HepG2 (cell line): ENCODE results near the gene KCTD13. TPM values are rescaled to one million over a fixed set of nuclear protein-coding genes. Genes with fewer than 3 reads are reported as not detected.

Experiments used
- AHR ChIP-seq: IDR thresholded peaks from 2 replicates; pipeline ENCODE4 v1.6.1; 2018; ENCODE audit warnings: missing genetic modification reagents, missing compliant biosample characterization
- CAMTA2 ChIP-seq: sonication (generic); formaldehyde crosslinking; IDR thresholded peaks from 2 replicates; pipeline ENCODE4 v1.4.0; 2020; ENCODE audit warnings: mild to moderate bottlenecking, missing genetic modification reagents, borderline replicate concordance
- ETV5 ChIP-seq: IDR thresholded peaks from 2 replicates; pipeline ENCODE4 v1.6.1; 2018; ENCODE audit warnings: missing biosample characterization, missing genetic modification reagents, inconsistent platforms, borderline replicate concordance
- FOXJ3 ChIP-seq: sonication (generic); formaldehyde crosslinking; IDR thresholded peaks from 2 replicates; pipeline ENCODE4 v1.4.0; 2020; ENCODE audit warnings: missing genetic modification reagents, mild to moderate bottlenecking, borderline replicate concordance
- FOXM1 ChIP-seq: sonication (generic); formaldehyde crosslinking; IDR thresholded peaks from 2 replicates; pipeline ENCODE4 v1.5.0; 2020; ENCODE audit warnings: missing genetic modification reagents
- GABPB1 ChIP-seq: IDR thresholded peaks from 2 replicates; pipeline ENCODE4 v1.6.1; 2016; ENCODE audit warnings: mild to moderate bottlenecking, missing genetic modification reagents, moderate library complexity, missing compliant biosample characterization
- GLI4 ChIP-seq: sonication (generic); formaldehyde crosslinking; IDR thresholded peaks from 2 replicates; pipeline ENCODE4 v1.5.1; 2020; ENCODE audit warnings: missing genetic modification reagents, mild to moderate bottlenecking, moderate library complexity, borderline replicate concordance
- JUN ChIP-seq: sonication (generic); formaldehyde crosslinking; IDR thresholded peaks from 2 replicates; pipeline ENCODE4 v1.4.0; 2020; ENCODE audit warnings: mild to moderate bottlenecking, missing genetic modification reagents
- NFE2L1 ChIP-seq: sonication (generic); formaldehyde crosslinking; IDR thresholded peaks from 2 replicates; pipeline ENCODE4 v1.4.0; 2020; ENCODE audit warnings: missing genetic modification reagents, mild to moderate bottlenecking, borderline replicate concordance
- PITX1 ChIP-seq: sonication (generic); formaldehyde crosslinking; IDR thresholded peaks from 2 replicates; pipeline ENCODE4 v1.5.1; 2020; ENCODE audit warnings: mild to moderate bottlenecking, missing genetic modification reagents
- POGZ ChIP-seq: sonication (generic); formaldehyde crosslinking; IDR thresholded peaks from 2 replicates; pipeline ENCODE4 v1.4.0; 2020; ENCODE audit warnings: mild to moderate bottlenecking, missing genetic modification reagents
- TEAD3 ChIP-seq: optimal IDR thresholded peaks from 2 replicates; pipeline ENCODE3; 2016; ENCODE audit warnings: borderline replicate concordance
- YY1 ChIP-seq: IDR thresholded peaks from 2 replicates; pipeline ENCODE4 v1.6.1; 2011; ENCODE audit warnings: low read length, low read depth, moderate library complexity, mild to moderate bottlenecking; ENCODE audit not compliant: insufficient read depth, insufficient replicate concordance
- ZNF224 ChIP-seq: sonication (generic); formaldehyde crosslinking; IDR thresholded peaks from 2 replicates; pipeline ENCODE4 v1.5.0; 2020; ENCODE audit warnings: mild to moderate bottlenecking, missing genetic modification reagents
- ZNF263 ChIP-seq: sonication (generic); formaldehyde crosslinking; IDR thresholded peaks from 2 replicates; pipeline ENCODE4 v1.4.0; 2020; ENCODE audit warnings: missing genetic modification reagents
- ZNF3 ChIP-seq: IDR thresholded peaks from 2 replicates; pipeline ENCODE4 v1.7.0; 2017; ENCODE audit warnings: inconsistent platforms
- ZNF331 ChIP-seq: sonication (generic); formaldehyde crosslinking; IDR thresholded peaks from 2 replicates; pipeline ENCODE4 v1.4.0; 2020; ENCODE audit warnings: missing genetic modification reagents
- ZNF530 ChIP-seq: sonication (generic); formaldehyde crosslinking; IDR thresholded peaks from 2 replicates; pipeline ENCODE4 v1.5.0; 2020; ENCODE audit warnings: low read depth, mild to moderate bottlenecking, missing genetic modification reagents
- ZNF549 ChIP-seq: sonication (generic); formaldehyde crosslinking; IDR thresholded peaks from 2 replicates; pipeline ENCODE4 v1.5.0; 2020; ENCODE audit warnings: missing genetic modification reagents
- ZNF567 ChIP-seq: sonication (generic); formaldehyde crosslinking; IDR thresholded peaks from 2 replicates; pipeline ENCODE4 v1.8.1; 2023; ENCODE audit warnings: mild to moderate bottlenecking, missing genetic modification reagents, borderline replicate concordance
- ZNF747 ChIP-seq: sonication (generic); formaldehyde crosslinking; IDR thresholded peaks from 2 replicates; pipeline ENCODE4 v1.8.1; 2023; ENCODE audit warnings: missing genetic modification reagents, mild to moderate bottlenecking, borderline replicate concordance
- polyA plus RNA-seq, 8 experiments: library from polyadenylated mRNA; depleted of rRNA in 3 of 8; stranded (reverse) in 7 of 8; unstranded in 1 of 8; fragments of >200 nt; fragmentation: Illumina TruSeq in 4 of 8; extraction: Trizol in 4 of 8; gene quantifications; 2 replicates each; pipeline versions ENCODE4 v1.2.1 to v1.2.3, GENCODE V29; 2011 to 2016; ENCODE audit warnings: low read depth in 4 of 8, missing spikeins in 1 of 8, mixed read lengths in 1 of 8; ENCODE audit not compliant: insufficient read depth in 1 of 8
- total RNA-seq, 5 experiments: library from RNA; depleted of rRNA; stranded (reverse); fragments of >200 nt; fragmentation: Illumina TruSeq; extraction: Trizol; gene quantifications; 2 replicates each; pipeline ENCODE4 v1.2.3, GENCODE V29; 2016; ENCODE audit warnings: low read depth in 1 of 5
- TF ChIP-seq, protein P1 (sequence below): IDR thresholded peaks from 2 replicates; pipeline ENCODE4 v1.6.1; 2016; ENCODE audit warnings: mild to moderate bottlenecking, missing biosample characterization, missing genetic modification reagents
- TF ChIP-seq, protein P2 (sequence below): sonication (generic); formaldehyde crosslinking; IDR thresholded peaks from 2 replicates; pipeline ENCODE4 v1.4.0; 2020; ENCODE audit warnings: missing genetic modification reagents
- TF ChIP-seq, protein P3 (sequence below): sonication (generic); formaldehyde crosslinking; conservative IDR thresholded peaks from 2 replicates; pipeline ENCODE4 v1.8.0; 2022; ENCODE audit warnings: mild to moderate bottlenecking, moderate library complexity, missing genetic modification reagents
- TF ChIP-seq, protein P4 (sequence below): sonication (generic); formaldehyde crosslinking; IDR thresholded peaks from 2 replicates; pipeline ENCODE4 v1.8.1; 2023; ENCODE audit warnings: mild to moderate bottlenecking, missing genetic modification reagents, borderline replicate concordance
- TF ChIP-seq, protein P5 (sequence below): sonication (generic); formaldehyde crosslinking; IDR thresholded peaks from 2 replicates; pipeline ENCODE4 v1.5.0; 2020; ENCODE audit warnings: mild to moderate bottlenecking, missing genetic modification reagents, moderate library complexity

The KCTD13 gene
- total and polyA plus RNA-seq, 2 of the 13 experiments (the other 11 are each of a cell fraction or from before 2014, with no cell fraction given): 6.3 to 14.7 TPM

DNA sequence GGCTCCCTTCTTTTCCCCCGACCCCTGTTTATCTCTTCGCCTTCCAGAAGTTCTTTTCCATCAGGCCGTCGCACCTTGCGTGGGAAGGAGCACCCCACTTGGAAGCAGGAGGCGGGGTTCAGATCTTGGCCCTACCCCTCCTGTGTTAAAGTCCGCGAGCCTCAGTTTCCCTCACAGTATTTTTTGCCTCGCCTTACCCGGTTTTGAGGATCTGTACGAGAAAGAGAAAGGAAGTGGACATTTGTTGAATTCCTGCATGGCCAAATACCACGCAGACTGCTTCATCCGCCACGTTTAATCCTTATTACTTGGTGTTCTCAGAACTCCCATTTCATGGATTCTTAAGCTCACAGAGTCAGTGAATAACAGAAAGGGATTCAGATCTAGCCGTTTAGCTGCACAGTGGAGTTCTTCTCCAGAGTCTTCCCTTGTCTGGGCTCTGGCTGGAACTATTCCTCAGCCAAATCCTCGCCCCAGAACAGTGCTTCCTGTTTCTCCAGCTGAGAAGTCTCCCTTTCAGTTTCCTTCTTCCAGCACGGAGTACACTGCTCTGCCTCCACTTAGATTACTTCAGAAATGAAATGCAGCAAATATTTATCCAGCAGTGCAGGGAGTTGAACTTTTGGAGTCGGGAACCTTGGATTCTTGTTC is 36.4 kb upstream of the KCTD13 start (continued):
- TF ChIP-seq, protein P1, sequence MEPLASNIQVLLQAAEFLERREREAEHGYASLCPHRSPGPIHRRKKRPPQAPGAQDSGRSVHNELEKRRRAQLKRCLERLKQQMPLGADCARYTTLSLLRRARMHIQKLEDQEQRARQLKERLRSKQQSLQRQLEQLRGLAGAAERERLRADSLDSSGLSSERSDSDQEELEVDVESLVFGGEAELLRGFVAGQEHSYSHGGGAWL: no peak
- TF ChIP-seq ZNF747 (CRISPR knock-in tag) (no peak), ETV5 (no peak), ZNF3 (CRISPR knock-in tag) (no peak), FOXJ3 (CRISPR knock-in tag) (no peak), POGZ (CRISPR knock-in tag) (0 out of 2 replicates have a peak, but pooled peaks have one; percentile 15), PITX1 (CRISPR knock-in tag) (no peak), ZNF530 (CRISPR knock-in tag) (no peak), FOXM1 (no peak), GABPB1 (CRISPR knock-in tag) (no peak), GLI4 (CRISPR knock-in tag) (no peak), YY1 (no peak), NFE2L1 (CRISPR knock-in tag) (no peak), ZNF224 (CRISPR knock-in tag) (no peak), CAMTA2 (CRISPR knock-in tag) (0 out of 2 replicates have a peak, but pooled peaks have one; percentile 31), ZNF331 (CRISPR knock-in tag) (no peak), JUN (CRISPR knock-in tag) (no peak), TEAD3 (peak; percentile 18), AHR (CRISPR knock-in tag) (no peak; the same call in 1 of the 2 replicates), ZNF263 (CRISPR knock-in tag) (no peak), ZNF549 (no peak), ZNF567 (peak; percentile 43; the same call in 1 of the 2 replicates)
- TF ChIP-seq, protein P2, sequence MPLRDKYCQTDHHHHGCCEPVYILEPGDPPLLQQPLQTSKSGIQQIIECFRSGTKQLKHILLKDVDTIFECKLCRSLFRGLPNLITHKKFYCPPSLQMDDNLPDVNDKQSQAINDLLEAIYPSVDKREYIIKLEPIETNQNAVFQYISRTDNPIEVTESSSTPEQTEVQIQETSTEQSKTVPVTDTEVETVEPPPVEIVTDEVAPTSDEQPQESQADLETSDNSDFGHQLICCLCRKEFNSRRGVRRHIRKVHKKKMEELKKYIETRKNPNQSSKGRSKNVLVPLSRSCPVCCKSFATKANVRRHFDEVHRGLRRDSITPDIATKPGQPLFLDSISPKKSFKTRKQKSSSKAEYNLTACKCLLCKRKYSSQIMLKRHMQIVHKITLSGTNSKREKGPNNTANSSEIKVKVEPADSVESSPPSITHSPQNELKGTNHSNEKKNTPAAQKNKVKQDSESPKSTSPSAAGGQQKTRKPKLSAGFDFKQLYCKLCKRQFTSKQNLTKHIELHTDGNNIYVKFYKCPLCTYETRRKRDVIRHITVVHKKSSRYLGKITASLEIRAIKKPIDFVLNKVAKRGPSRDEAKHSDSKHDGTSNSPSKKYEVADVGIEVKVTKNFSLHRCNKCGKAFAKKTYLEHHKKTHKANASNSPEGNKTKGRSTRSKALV: no peak
- TF ChIP-seq, protein P3, sequence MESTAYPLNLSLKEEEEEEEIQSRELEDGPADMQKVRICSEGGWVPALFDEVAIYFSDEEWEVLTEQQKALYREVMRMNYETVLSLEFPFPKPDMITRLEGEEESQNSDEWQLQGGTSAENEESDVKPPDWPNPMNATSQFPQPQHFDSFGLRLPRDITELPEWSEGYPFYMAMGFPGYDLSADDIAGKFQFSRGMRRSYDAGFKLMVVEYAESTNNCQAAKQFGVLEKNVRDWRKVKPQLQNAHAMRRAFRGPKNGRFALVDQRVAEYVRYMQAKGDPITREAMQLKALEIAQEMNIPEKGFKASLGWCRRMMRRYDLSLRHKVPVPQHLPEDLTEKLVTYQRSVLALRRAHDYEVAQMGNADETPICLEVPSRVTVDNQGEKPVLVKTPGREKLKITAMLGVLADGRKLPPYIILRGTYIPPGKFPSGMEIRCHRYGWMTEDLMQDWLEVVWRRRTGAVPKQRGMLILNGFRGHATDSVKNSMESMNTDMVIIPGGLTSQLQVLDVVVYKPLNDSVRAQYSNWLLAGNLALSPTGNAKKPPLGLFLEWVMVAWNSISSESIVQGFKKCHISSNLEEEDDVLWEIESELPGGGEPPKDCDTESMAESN (CRISPR knock-in tag): 0 out of 2 replicates have a peak, but pooled peaks have one; percentile 39
- TF ChIP-seq, protein P4, sequence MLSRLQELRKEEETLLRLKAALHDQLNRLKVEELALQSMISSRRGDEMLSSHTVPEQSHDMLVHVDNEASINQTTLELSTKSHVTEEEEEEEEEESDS (CRISPR knock-in tag): no peak
- TF ChIP-seq, protein P5, sequence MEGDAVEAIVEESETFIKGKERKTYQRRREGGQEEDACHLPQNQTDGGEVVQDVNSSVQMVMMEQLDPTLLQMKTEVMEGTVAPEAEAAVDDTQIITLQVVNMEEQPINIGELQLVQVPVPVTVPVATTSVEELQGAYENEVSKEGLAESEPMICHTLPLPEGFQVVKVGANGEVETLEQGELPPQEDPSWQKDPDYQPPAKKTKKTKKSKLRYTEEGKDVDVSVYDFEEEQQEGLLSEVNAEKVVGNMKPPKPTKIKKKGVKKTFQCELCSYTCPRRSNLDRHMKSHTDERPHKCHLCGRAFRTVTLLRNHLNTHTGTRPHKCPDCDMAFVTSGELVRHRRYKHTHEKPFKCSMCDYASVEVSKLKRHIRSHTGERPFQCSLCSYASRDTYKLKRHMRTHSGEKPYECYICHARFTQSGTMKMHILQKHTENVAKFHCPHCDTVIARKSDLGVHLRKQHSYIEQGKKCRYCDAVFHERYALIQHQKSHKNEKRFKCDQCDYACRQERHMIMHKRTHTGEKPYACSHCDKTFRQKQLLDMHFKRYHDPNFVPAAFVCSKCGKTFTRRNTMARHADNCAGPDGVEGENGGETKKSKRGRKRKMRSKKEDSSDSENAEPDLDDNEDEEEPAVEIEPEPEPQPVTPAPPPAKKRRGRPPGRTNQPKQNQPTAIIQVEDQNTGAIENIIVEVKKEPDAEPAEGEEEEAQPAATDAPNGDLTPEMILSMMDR: no peak
